Smooth muscle cell (in vitro differentiated cells): ENCODE measurements around the gene SERF1A. TPM values are rescaled to one million over a fixed set of nuclear protein-coding genes. Genes with fewer than 3 reads are reported as not detected.
"Not testable (repeated sequence)": the region's sequence is repeated elsewhere in the genome, so short reads cannot be mapped to it uniquely, and the experiment has no call there.

Source experiments
- DNase-seq: peaks from one replicate; lab custom pipeline; 2025; ENCODE audit not compliant: unreplicated experiment; lab: John Stamatoyannopoulos, UW
- H2AFZ ChIP-seq: fragments of 200-600 bp; sonication (generic); 2 replicates; pipeline ENCODE4 v1.6.0; 2016; ENCODE audit warnings: antibody characterized with exemption, low read depth, mild to moderate bottlenecking
- H3F3A ChIP-seq: fragments of 200-600 bp; sonication (generic); 2 replicates; pipeline ENCODE4 v1.6.0; 2017; ENCODE audit warnings: antibody characterized with exemption, low read depth
- H3K27ac ChIP-seq: fragments of 200-600 bp; sonication (generic); 2 replicates; pipeline ENCODE4 v1.5.1; 2016; ENCODE audit warnings: low read depth, mild to moderate bottlenecking
- H3K27me3 ChIP-seq: fragments of 200-600 bp; sonication (generic); 2 replicates; pipeline ENCODE4 v1.6.1; 2016; ENCODE audit warnings: low read depth, mild to moderate bottlenecking
- H3K36me3 ChIP-seq: fragments of 200-600 bp; sonication (generic); 2 replicates; pipeline ENCODE4 v1.5.1; 2016; ENCODE audit warnings: low read depth
- H3K4me1 ChIP-seq: fragments of 200-600 bp; sonication (generic); 2 replicates; pipeline ENCODE4 v1.5.1; 2016; ENCODE audit warnings: low read depth
- H3K4me2 ChIP-seq: fragments of 200-600 bp; sonication (generic); 2 replicates; pipeline ENCODE4 v1.6.0; 2016; ENCODE audit warnings: mild to moderate bottlenecking
- H3K4me3 ChIP-seq: fragments of 200-600 bp; sonication (generic); 2 replicates; pipeline ENCODE4 v1.5.1; 2016; ENCODE audit warnings: mild to moderate bottlenecking
- H3K79me2 ChIP-seq: fragments of 200-600 bp; sonication (generic); 2 replicates; pipeline ENCODE4 v1.6.0; 2016; ENCODE audit warnings: low read depth, mild to moderate bottlenecking
- H3K9ac ChIP-seq: fragments of 200-600 bp; sonication (generic); 2 replicates; pipeline ENCODE4 v1.6.0; 2016; ENCODE audit warnings: low read depth
- H3K9me3 ChIP-seq: fragments of 200-600 bp; sonication (generic); replicated peaks from 2 replicates; pipeline ENCODE4 v1.5.1; 2016; ENCODE audit warnings: low read depth
- H4K20me1 ChIP-seq: fragments of 200-600 bp; sonication (generic); 2 replicates; pipeline ENCODE4 v1.6.0; 2016; ENCODE audit warnings: low read depth
- WGBS: methylation state at CpG from one replicate; pipeline ENCODE4 v1.1.7; 2016; ENCODE audit warnings: low lambda C conversion rate; 5-methylcytosine and 5-hydroxymethylcytosine counted together
- polyA plus RNA-seq: library from polyadenylated mRNA; unstranded; fragments of >200 nt; fragmentation: Nextera tagmentation; extraction: Ambion mirVana; gene quantifications from 2 replicates; pipeline ENCODE4 v1.2.1, GENCODE V29; 2016
- total RNA-seq: library from RNA; depleted of rRNA; stranded (reverse); fragments of >200 nt; gene quantifications from 2 replicates; pipeline ENCODE4 v1.2.3, GENCODE V29; 2014

Gene SERF1A
- total RNA-seq (3.5 and 4.2 TPM in 2 replicates), polyA plus RNA-seq (10.7 and 13.5 TPM in 2 replicates)

- not testable (repeated sequence) for H2AFZ ChIP-seq, H3K27me3 ChIP-seq, H3K4me3 ChIP-seq, H3K4me1 ChIP-seq, H4K20me1 ChIP-seq, H3K9me3 ChIP-seq, DNase-seq, H3K79me2 ChIP-seq, H3K4me2 ChIP-seq, H3F3A ChIP-seq, H3K36me3 ChIP-seq, H3K9ac ChIP-seq, H3K27ac ChIP-seq
- WGBS = no CpG with 5 or more reads among the region's 66 CpGs
These were observed at the start of gene SERF1A for GRCh38 chr5:70900533-70901271. Gene SERF1A, plus strand, starts transcription at chr5:70900669. Its CDS starts 201 bp downstream, at chr5:70900870.

- no CpG with 5 or more reads among the region's 2 CpGs for WGBS
These were observed 33.7 kb upstream of the SERF1A start for GRCh38 chr5:70866778-70867177.

GRCh38 chr5:70870626-70871025 is 29.8 kb upstream of the SERF1A start:
- not testable (repeated sequence) for H3K27ac ChIP-seq, H3K4me1 ChIP-seq, H2AFZ ChIP-seq, H3K9me3 ChIP-seq, H3K9ac ChIP-seq, H3K27me3 ChIP-seq, H3K36me3 ChIP-seq, H3K79me2 ChIP-seq, H3K4me2 ChIP-seq, H3K4me3 ChIP-seq, H4K20me1 ChIP-seq, H3F3A ChIP-seq, DNase-seq
- whole genome bisulfite sequencing = no CpG with 5 or more reads among the region's 1 CpG

More at GRCh38 chr5:70866778-70867177, 33.7 kb upstream of the SERF1A start:
- not testable (repeated sequence) for H2AFZ ChIP-seq, H4K20me1 ChIP-seq, H3K36me3 ChIP-seq, DNase-seq, H3K27ac ChIP-seq, H3K79me2 ChIP-seq, H3K9ac ChIP-seq, H3K4me3 ChIP-seq, H3F3A ChIP-seq, H3K9me3 ChIP-seq, H3K4me1 ChIP-seq, H3K27me3 ChIP-seq, H3K4me2 ChIP-seq

- not testable (repeated sequence) for H3K4me1 ChIP-seq, H3F3A ChIP-seq, H3K4me3 ChIP-seq, H3K36me3 ChIP-seq, H3K79me2 ChIP-seq, H4K20me1 ChIP-seq, H3K27ac ChIP-seq, H2AFZ ChIP-seq, H3K9me3 ChIP-seq, H3K9ac ChIP-seq, H3K27me3 ChIP-seq, H3K4me2 ChIP-seq, DNase-seq
- no CpG with 5 or more reads among the region's 2 CpGs for WGBS
These were observed 4.4 kb upstream of the SERF1A start for GRCh38 chr5:70896076-70896475.

DNA sequence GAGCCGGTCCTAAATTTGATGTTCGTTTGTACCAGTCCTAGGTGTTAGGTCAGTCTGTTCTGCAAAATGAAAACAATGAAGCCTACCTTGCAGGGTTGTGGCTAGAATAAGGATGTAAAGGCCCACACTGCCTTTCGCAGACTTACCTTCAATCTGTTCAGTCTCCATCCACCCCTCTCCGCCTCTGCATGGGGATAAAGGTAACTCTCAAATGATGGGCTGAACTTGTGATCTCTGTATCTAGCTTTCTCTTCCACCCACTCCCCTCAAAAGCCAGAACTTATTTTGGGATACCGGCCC is 753 bp downstream of the SERF1A start:
- H2AFZ ChIP-seq, H3K4me1 ChIP-seq, H4K20me1 ChIP-seq, DNase-seq, H3K27ac ChIP-seq, H3K9me3 ChIP-seq, H3K79me2 ChIP-seq, H3F3A ChIP-seq, H3K4me2 ChIP-seq, H3K36me3 ChIP-seq, H3K9ac ChIP-seq, H3K4me3 ChIP-seq, H3K27me3 ChIP-seq: not testable (repeated sequence)
- WGBS = no CpG with 5 or more reads among the region's 5 CpGs

GRCh38 chr5:70906624-70907023 is 6.2 kb downstream of the SERF1A start:
- not testable (repeated sequence) for H3K36me3 ChIP-seq, H3K27ac ChIP-seq, H3K4me2 ChIP-seq, H2AFZ ChIP-seq, H3K4me1 ChIP-seq, H3K79me2 ChIP-seq, DNase-seq, H3F3A ChIP-seq, H3K9me3 ChIP-seq, H4K20me1 ChIP-seq, H3K4me3 ChIP-seq, H3K27me3 ChIP-seq, H3K9ac ChIP-seq
- WGBS = no CpG with 5 or more reads among the region's 5 CpGs

DNA sequence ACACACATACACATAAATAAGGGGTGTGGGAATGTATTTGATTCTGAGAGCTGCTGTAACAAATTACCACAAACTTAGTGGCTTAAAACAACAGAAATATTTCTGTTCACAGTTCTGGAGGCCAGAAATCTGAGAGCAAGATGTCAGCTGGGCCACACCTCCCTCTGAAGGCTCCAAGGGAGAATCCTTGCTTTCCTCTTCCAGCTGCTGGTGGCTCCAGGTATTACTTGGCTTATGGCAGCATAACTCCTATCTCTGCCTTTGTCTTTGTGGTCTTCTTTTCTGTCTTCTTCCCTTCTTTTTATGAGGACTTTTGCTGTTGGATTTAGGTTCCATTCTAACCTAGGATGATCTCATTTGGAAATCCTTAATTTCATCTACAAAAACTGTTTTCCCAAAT is 16.4 kb downstream of the SERF1A start:
- DNase-seq = not testable (repeated sequence)

GRCh38 chr5:70925211-70925562 is 24.7 kb downstream of the SERF1A start:
- not testable (repeated sequence) for H3K79me2 ChIP-seq, H3K4me3 ChIP-seq, H3F3A ChIP-seq, H3K9me3 ChIP-seq, H2AFZ ChIP-seq, H3K36me3 ChIP-seq, H3K27me3 ChIP-seq, DNase-seq, H3K4me1 ChIP-seq, H3K9ac ChIP-seq, H4K20me1 ChIP-seq, H3K27ac ChIP-seq, H3K4me2 ChIP-seq
- no CpG with 5 or more reads among the region's 16 CpGs for whole genome bisulfite sequencing

More for the DNA sequence above, 16.4 kb downstream of the SERF1A start:
- not testable (repeated sequence) for H3K36me3 ChIP-seq, H3K79me2 ChIP-seq, H4K20me1 ChIP-seq, H3K4me2 ChIP-seq, H3K9ac ChIP-seq, H3K4me1 ChIP-seq, H3K9me3 ChIP-seq, H3K4me3 ChIP-seq, H3K27me3 ChIP-seq, H3K27ac ChIP-seq, H3F3A ChIP-seq, H2AFZ ChIP-seq
